H9 (cell line): ENCODE data around the gene FAM217B. TPM values are rescaled to one million over a fixed set of nuclear protein-coding genes. Genes with fewer than 3 reads are reported as not detected.

ENCODE experiments used
- DNase-seq: peaks from one replicate; pipeline ENCODE4 v3.0.0-alpha.2; 2017
- H2AFZ ChIP-seq: one replicate; pipeline ENCODE4 v1.6.1; 2013; ENCODE audit warnings: mild to moderate bottlenecking, low read length, control low read depth, moderate library complexity
- H2AK5ac ChIP-seq: 2 replicates; pipeline ENCODE4 v1.6.1; 2013; ENCODE audit warnings: low read length, control low read depth, mixed read lengths; ENCODE audit not compliant: insufficient read length
- H2BK120ac ChIP-seq: one replicate; pipeline ENCODE4 v1.6.1; 2013; ENCODE audit warnings: low read depth, mild to moderate bottlenecking, low read length, control low read depth, inconsistent platforms; ENCODE audit not compliant: poor library complexity, severe bottlenecking
- H2BK12ac ChIP-seq: 2 replicates; pipeline ENCODE4 v1.6.1; 2013; ENCODE audit warnings: low read length, control low read depth, mixed read lengths, low read depth; ENCODE audit not compliant: insufficient read length
- H2BK15ac ChIP-seq: 2 replicates; pipeline ENCODE4 v1.6.1; 2013; ENCODE audit warnings: low read depth, low read length, control low read depth
- H2BK20ac ChIP-seq: one replicate; pipeline ENCODE4 v1.6.1; 2013; ENCODE audit warnings: low read depth, mild to moderate bottlenecking, low read length, control low read depth, inconsistent platforms; ENCODE audit not compliant: poor library complexity, severe bottlenecking
- H2BK5ac ChIP-seq: 2 replicates; pipeline ENCODE4 v1.6.1; 2013; ENCODE audit warnings: low read length, control low read depth, mixed read lengths; ENCODE audit not compliant: insufficient read length
- H3K14ac ChIP-seq: 2 replicates; pipeline ENCODE4 v1.6.1; 2013; ENCODE audit warnings: low read length, control low read depth; ENCODE audit not compliant: insufficient read depth
- H3K18ac ChIP-seq: 2 replicates; pipeline ENCODE4 v1.6.1; 2013; ENCODE audit warnings: low read depth, mild to moderate bottlenecking, mixed read lengths, low read length, control low read depth; ENCODE audit not compliant: insufficient read length
- H3K23ac ChIP-seq: 2 replicates; pipeline ENCODE4 v1.6.1; 2013; ENCODE audit warnings: low read length, control low read depth, mixed read lengths, low read depth; ENCODE audit not compliant: insufficient read length
- H3K23me2 ChIP-seq: 2 replicates; pipeline ENCODE4 v1.6.1; 2013; ENCODE audit warnings: low read depth, mild to moderate bottlenecking, mixed read lengths, low read length, control low read depth; ENCODE audit not compliant: insufficient read length, poor library complexity, severe bottlenecking
- H3K27ac ChIP-seq: 2 replicates; pipeline ENCODE4 v1.5.1; 2013; ENCODE audit warnings: low read length, control low read depth, mixed read lengths, low read depth; ENCODE audit not compliant: insufficient read length
- H3K27me3 ChIP-seq: 2 replicates; pipeline ENCODE4 v1.6.1; 2013; ENCODE audit warnings: low read length, control low read depth, inconsistent platforms; ENCODE audit not compliant: insufficient read depth
- H3K4ac ChIP-seq: 2 replicates; pipeline ENCODE4 v1.6.1; 2013; ENCODE audit warnings: low read depth, mild to moderate bottlenecking, control low read depth, inconsistent platforms, low read length, moderate library complexity
- H3K4me1 ChIP-seq: 2 replicates; pipeline ENCODE4 v1.6.1; 2013; ENCODE audit warnings: low read length, control low read depth, inconsistent platforms; ENCODE audit not compliant: insufficient read depth
- H3K4me2 ChIP-seq: 2 replicates; pipeline ENCODE4 v1.6.1; 2013; ENCODE audit warnings: low read length, control low read depth, mixed read lengths; ENCODE audit not compliant: insufficient read length, insufficient read depth
- H3K56ac ChIP-seq: 2 replicates; pipeline ENCODE4 v1.6.1; 2013; ENCODE audit warnings: low read depth, mild to moderate bottlenecking, mixed read lengths, low read length, control low read depth; ENCODE audit not compliant: insufficient read length
- H3K79me1 ChIP-seq: 2 replicates; pipeline ENCODE4 v1.6.1; 2013; ENCODE audit warnings: low read depth, mild to moderate bottlenecking, moderate library complexity, low read length, control low read depth, inconsistent platforms; ENCODE audit not compliant: insufficient read depth, poor library complexity, severe bottlenecking
- H3K79me2 ChIP-seq: 2 replicates; pipeline ENCODE4 v1.6.1; 2013; ENCODE audit warnings: low read length, control low read depth, inconsistent platforms; ENCODE audit not compliant: insufficient read depth
- H3K9ac ChIP-seq: 2 replicates; pipeline ENCODE4 v1.6.1; 2013; ENCODE audit warnings: low read length, control low read depth, mixed read lengths; ENCODE audit not compliant: insufficient read length; ENCODE audit errors: extremely low read depth
- H3K9me3 ChIP-seq: one replicate; pipeline ENCODE4 v1.6.1; 2013; ENCODE audit warnings: low read depth, low read length, inconsistent platforms; ENCODE audit not compliant: control insufficient read depth
- H3T11ph ChIP-seq: one replicate; pipeline ENCODE4 v1.6.1; 2013; ENCODE audit warnings: mild to moderate bottlenecking, low read length, control low read depth, inconsistent platforms
- H4K20me1 ChIP-seq: one replicate; pipeline ENCODE4 v1.6.1; 2013; ENCODE audit not compliant: control insufficient read depth, insufficient read length, insufficient read depth
- H4K5ac ChIP-seq: 2 replicates; pipeline ENCODE4 v1.6.1; 2013; ENCODE audit warnings: low read depth, mild to moderate bottlenecking, mixed read lengths, low read length, control low read depth; ENCODE audit not compliant: insufficient read length
- H4K8ac ChIP-seq: replicated peaks from 2 replicates; pipeline ENCODE4 v1.6.1; 2013; ENCODE audit warnings: low read length, control low read depth, mixed read lengths, low read depth; ENCODE audit not compliant: insufficient read length
- H4K91ac ChIP-seq: 2 replicates; pipeline ENCODE4 v1.6.1; 2013; ENCODE audit warnings: low read depth, mild to moderate bottlenecking, moderate library complexity, mixed read lengths, low read length, control low read depth; ENCODE audit not compliant: insufficient read length
- H3K27ac Mint-ChIP-seq, 3 experiments: 2 replicates in 2 of 3; 3 replicates in 1 of 3; pipeline ENCODE4 v1.8.0; 2020 to 2021; ENCODE audit warnings: mixed read lengths in 3 of 3, mild to moderate bottlenecking in 1 of 3, moderate library complexity in 1 of 3
- H3K27me3 Mint-ChIP-seq: 2 replicates; pipeline ENCODE4 v1.8.0; 2021; ENCODE audit warnings: low read depth, mild to moderate bottlenecking, moderate library complexity, mixed read lengths
- H3K36me3 Mint-ChIP-seq, 3 experiments: 2 replicates in 2 of 3; 3 replicates in 1 of 3; pipeline ENCODE4 v1.8.0; 2020 to 2021; ENCODE audit warnings: low read depth in 3 of 3, mixed read lengths in 3 of 3; ENCODE audit not compliant: insufficient read depth in 1 of 3
- H3K4me1 Mint-ChIP-seq, 2 experiments: 2 replicates each; pipeline ENCODE4 v1.8.0; 2020; ENCODE audit warnings: mixed read lengths in 2 of 2
- H3K4me3 Mint-ChIP-seq, 2 experiments: 2 replicates in 1 of 2; 3 replicates in 1 of 2; pipeline ENCODE4 v1.8.0; 2020 to 2021; ENCODE audit warnings: mild to moderate bottlenecking in 2 of 2, mixed read lengths in 2 of 2, moderate library complexity in 1 of 2
- H3K9me3 Mint-ChIP-seq, 2 experiments: 2 replicates in 1 of 2; 3 replicates in 1 of 2; pipeline ENCODE4 v1.8.0; 2020; ENCODE audit warnings: mild to moderate bottlenecking in 2 of 2, mixed read lengths in 2 of 2, moderate library complexity in 1 of 2
- CTCF ChIP-seq: fragments of 200-600 bp; sonication (generic); conservative IDR thresholded peaks from 3 replicates; pipeline ENCODE4 v1.8.0; 2021; ENCODE audit warnings: antibody characterized with exemption, mild to moderate bottlenecking
- WGBS: extraction: QIAGEN DNeasy Blood & Tissue Kit; methylation state at CpG from one replicate; pipeline ENCODE4 v1.1.7; 2013; ENCODE audit warnings: missing lambda C conversion rate, low lambda C conversion rate, mixed read lengths; ENCODE audit not compliant: insufficient read length; ENCODE audit errors: extremely low coverage; 5-methylcytosine and 5-hydroxymethylcytosine counted together
- total RNA-seq: library from RNA; stranded (reverse); gene quantifications from 2 replicates; pipeline ENCODE4 v1.2.1, GENCODE V29; 2021

FAM217B gene
- total RNA-seq, 1 experiment from 2014 or later, result 24.5 TPM

GRCh38 chr20:59971428-59971827, 31.2 kb downstream of the FAM217B start:
- no peak overlapping the region for H3K4me2 ChIP-seq
- no peak overlapping the region for H4K91ac ChIP-seq
- no peak overlapping the region for H3K27ac Mint-ChIP-seq
- no peak overlapping the region for H3K4me3 Mint-ChIP-seq
- no peak overlapping the region for H2BK15ac ChIP-seq
- H4K5ac ChIP-seq, result no peak overlapping the region
- H4K20me1 ChIP-seq, result no peaks in the 10 kb centered on the region
- H3K27me3 ChIP-seq, result no peaks in the 10 kb centered on the region
- WGBS, result no CpG with 5 or more reads among the region's 1 CpG
- no peak overlapping the region for H2BK5ac ChIP-seq
- H3K9me3 Mint-ChIP-seq, result no peaks in the 10 kb centered on the region
- no peaks in the 10 kb centered on the region for H3K36me3 Mint-ChIP-seq
- H2BK20ac ChIP-seq, result no peak overlapping the region
- no peak for TF ChIP-seq CTCF
- no peak overlapping the region for H3K18ac ChIP-seq
- H2BK12ac ChIP-seq, result no peak overlapping the region
- no peaks in the 10 kb centered on the region for H3K79me2 ChIP-seq
- DNase-seq, result no peak
- no peak overlapping the region for H2AK5ac ChIP-seq
- H3T11ph ChIP-seq, result no peak overlapping the region
- no peaks in the 10 kb centered on the region for H3K4me1 ChIP-seq
- no peak overlapping the region for H2BK120ac ChIP-seq
- H3K23me2 ChIP-seq, result no peaks in the 10 kb centered on the region
- H3K79me1 ChIP-seq, result no peaks in the 10 kb centered on the region
- no peaks in the 10 kb centered on the region for H3K4me1 Mint-ChIP-seq
- H3K27me3 Mint-ChIP-seq, result no peaks in the 10 kb centered on the region
- no peak overlapping the region for H4K8ac ChIP-seq
- H3K14ac ChIP-seq, result no peak overlapping the region
- H2AFZ ChIP-seq, result no peak overlapping the region
- H3K23ac ChIP-seq, result no peak overlapping the region
- no peak overlapping the region for H3K4ac ChIP-seq
- H3K9me3 ChIP-seq, result no peaks in the 10 kb centered on the region
- no peak overlapping the region for H3K56ac ChIP-seq
- no peak overlapping the region for H3K9ac ChIP-seq
- H3K27ac ChIP-seq, result no peak overlapping the region
